ENCODE results near the gene MAML2.

Gene MAML2

DNA sequence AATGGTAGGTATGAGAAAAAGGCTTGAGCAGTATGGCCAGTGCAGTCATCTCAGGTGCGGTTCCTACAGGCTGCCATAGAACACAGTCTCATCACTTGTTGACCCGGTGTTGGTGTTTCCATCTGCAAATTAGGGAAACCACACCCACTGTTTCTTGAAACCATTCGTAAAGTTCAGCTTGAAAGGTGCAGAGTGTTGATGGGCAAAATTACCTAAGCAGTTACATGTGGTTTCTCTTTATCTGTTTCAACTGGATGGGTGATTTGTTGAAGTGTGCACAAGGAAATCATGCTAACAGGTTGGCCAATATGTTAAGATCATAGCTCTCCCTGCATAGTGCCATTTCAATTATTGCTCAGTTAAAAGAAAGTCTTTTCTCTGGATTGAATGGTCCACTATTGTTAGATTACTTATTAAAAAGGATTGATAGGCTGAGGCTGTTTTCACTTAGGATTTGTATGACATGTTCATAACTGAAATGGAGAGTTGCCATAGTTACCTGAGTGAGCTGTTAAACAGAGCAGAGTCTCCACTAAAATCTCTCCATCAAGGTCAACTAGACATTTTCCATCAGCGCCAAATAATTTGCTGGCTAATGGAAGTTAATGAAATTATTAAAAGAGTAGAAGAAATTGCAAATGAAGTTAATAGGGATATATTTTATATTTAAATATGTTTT, 215.9 kb downstream of the MAML2 start:
- no peak for DNase-seq (ENCODE audit: low read depth in 3 of 3)

DNA sequence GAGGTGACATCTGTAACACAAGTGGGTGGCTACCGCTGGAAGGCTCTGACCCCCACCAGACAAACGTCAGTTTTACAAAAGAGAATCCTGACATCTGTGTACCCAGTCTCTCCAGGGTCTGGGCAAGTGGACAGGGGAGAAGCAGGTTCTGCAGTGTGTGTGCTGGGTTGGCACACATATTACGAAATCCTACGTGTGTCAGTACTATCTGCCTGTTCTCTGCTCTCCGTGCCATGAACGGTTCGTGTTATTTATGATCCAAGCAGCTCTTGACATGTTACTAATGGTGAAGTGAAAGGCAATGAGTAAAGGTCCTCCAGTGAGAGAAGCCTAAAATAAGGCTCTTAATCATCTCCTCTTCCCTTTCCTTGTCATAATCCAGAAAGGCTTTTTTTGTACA, 217.6 kb downstream of the MAML2 start:
- DNase-seq (ENCODE audit: low read depth in 3 of 3): no peak

DNA sequence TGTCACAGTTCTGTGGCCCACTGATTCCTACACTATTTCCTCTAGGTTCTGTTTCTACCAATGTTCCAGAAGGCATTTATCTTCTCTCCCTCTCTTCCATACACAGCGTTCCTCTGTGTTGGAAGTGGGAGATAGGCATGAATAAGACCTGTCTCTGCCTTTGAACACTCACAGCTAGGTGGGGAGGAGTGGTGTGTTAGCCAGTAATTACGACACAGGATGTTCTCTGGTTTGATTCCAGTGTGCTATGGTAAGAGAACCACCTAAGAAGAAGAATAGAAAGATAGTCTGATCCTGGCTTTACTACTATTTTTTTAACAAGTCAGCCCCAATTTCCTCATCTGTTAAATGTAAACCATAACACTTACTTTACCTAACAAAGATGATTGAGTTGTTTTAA, 218.8 kb downstream of the MAML2 start:
- no peak for DNase-seq (ENCODE audit: low read depth in 3 of 3)

DNA sequence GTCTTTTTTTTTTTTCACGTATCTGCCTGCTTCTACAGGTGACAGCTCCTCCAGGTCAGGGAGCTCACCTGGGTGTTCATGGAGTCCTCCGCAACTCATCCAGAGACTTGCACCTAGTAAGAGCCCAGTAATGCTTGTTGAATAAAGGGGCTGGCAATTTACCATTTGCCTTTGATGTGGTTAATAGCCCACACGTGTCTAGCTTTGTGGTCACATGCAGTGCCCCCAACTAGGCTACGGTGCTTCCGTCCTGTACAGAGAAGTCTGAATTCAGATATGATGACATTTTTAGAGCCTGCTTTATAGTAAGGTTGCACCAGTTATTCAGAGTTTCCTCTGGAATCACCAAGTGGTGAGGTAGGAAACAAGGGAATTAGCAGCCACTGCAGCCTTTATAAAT, 219.7 kb downstream of the MAML2 start:
- no peak for DNase-seq (ENCODE audit: low read depth in 3 of 3)

DNA sequence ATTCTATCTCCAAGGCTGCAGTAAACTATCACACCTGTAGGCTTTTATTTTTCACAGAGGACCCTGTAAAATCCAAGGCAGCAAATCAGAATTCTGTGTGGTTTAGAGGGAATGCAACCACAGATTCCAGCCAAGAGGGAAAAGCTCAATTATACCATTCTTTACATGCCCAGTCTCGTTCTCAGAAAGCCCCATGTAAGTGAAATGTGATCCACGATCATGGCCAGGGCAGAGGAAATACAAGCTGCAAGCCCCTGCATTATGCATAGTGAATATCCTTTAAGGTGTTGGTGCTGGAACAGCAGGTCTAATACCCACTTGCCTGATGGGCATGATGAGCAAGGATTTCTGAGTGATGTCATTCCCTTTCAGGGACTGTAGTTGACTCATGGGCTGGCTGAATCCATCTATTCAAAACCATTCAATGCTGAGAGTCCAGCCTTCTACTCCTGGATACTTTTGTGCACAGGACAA, 220.4 kb downstream of the MAML2 start:
- DNase-seq (ENCODE audit: low read depth in 3 of 3): no peak

DNA sequence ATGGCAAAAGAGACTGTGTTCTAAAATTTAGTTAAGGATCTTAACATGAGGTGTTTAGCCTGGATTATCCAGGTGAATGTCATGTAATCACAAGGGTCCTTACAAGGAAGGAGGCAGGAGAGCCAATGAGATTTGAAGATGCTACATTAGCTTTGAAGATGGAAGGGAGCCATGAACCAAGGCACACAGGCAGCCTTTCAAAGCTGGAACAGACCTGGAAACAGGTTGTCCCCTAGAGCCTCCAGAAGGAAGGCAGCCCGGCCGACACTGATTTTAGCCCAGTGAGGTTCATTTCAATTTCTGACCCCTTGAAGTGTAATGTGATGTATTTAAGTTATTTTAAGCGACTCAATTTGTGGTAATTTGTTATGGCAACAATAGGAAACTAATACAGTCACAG, 223.8 kb downstream of the MAML2 start:
- DNase-seq (ENCODE audit: low read depth in 3 of 3): no peak

DNA sequence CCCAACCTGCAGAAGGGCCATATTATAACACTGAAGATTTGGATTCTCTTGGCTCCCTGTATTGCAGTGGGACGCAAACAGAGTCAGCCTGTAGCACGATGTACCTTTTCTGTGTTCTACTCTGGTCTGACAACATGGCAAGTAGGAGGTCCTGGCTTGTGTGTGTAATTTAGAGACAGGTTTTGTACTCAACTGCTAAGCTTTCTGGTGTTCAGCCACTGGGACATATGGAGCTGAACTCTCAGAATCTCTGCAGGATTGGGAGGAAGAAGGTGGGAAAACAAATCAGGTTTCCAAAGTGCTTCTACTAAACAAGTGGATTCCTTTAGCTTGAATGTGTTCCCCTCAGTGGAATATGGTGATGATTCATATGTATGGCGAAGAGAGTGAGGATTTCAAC, 226.6 kb downstream of the MAML2 start:
- DNase-seq (ENCODE audit: low read depth in 3 of 3): no peak

DNA sequence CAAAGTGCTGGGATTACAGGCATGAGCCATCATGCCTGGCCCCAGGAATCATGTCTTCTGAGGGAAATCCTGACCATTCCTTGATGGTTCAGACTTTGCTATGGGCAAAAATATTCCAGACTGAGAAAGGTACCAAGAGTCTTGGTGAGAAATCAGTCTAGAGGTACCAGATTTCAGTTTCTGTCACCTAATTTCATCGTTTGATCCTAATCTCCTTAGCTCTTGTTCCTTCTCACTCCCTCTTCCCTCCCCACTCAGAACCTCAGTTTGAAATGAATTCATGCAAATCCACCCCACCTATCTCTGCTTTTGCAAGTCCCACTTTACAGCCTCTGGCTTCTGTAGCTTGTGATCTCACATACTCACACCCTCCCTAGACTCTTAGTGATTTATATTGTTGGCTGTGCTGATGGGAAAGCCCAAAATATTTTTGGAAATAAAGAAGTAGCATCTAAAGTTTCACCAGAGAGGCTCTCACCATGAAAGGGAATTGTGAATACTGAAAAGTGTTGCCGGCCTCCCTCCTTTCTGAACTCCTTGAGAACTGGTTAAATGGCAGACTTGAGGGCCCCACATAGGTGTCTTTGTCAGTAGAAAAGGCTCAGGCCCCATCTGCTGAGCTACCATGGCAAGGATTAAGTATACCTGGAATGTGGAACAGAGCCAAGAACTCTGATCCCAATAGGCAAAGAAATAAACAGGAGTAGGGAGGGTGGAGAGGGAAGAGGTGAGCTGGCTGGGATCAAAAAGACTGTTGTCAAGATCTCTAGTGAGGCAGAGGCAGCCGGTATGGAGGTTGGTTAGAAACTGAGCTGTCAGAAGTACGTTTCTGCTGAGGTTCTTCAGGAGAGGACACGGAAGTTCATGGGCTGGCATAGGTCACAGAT, 228.6 kb downstream of the MAML2 start:
- no peak for DNase-seq (ENCODE audit: low read depth in 3 of 3)

DNA sequence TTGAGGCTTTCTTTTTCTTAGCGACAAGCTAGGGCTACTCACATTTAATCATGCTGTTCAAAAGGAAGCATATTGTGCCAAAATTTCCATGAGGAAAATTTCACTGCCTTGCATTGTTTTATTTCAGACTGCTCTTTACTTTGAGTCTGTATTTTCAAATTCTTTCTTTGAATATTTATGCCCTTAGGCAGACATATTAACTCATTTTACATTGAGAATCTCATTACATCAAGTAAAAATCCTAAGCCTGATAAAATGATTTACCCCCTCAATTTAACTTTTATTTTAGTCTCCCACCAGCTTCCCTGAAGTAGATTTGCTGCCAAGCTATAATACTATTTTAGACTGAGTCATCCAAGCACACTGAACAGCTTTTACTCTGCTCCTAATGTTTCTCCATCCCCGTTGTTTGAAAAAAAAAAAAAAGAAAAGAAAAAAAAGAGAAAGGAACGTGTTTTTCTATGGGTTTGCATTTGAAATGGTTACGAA, 229.8 kb downstream of the MAML2 start:
- no peak for DNase-seq (ENCODE audit: low read depth in 3 of 3)

DNA sequence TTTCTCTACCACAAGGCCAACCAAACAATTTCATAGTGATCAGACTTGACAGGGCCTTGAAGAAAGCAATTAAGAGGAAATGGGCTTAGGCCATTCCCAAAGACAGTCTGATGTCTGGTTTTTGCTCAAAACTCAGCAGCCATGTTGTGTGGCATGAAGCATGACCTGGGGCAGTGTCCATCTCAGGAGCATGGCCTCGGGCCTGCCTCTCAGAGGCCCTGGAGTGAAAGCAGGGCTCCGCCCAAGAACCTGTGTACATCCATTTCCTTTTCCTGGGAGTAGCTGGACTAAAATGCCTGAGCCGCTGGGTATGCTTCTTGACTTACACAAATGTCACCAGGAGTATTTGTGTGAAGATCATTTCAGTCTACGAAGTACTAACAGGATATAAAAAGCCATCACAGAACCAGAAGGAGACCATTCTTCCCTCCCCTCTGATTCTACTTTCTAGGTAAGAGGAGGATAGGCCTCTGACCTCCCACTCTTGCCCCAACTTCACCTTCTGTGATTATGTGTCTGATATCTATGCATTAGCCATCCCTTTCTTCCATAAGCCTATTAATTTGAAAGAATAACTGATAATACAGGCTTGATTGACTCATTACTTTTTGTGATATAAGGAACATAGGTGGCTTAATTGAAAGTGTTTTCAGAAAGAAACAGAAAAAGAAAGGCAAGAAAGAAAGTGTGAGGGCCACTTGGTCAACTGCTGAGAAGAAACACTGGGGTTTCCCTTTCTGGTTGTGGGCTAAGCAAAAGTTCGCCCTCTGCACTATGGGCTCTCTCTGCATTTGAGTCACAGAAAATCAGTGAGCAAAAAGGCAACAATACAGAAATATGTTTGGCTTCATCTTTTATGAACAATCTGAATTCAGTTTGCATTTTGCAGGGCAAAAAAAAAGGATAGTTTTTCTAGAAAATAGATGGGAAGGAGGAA, 230.5 kb downstream of the MAML2 start:
- no peak for DNase-seq (ENCODE audit: low read depth in 3 of 3)

DNA sequence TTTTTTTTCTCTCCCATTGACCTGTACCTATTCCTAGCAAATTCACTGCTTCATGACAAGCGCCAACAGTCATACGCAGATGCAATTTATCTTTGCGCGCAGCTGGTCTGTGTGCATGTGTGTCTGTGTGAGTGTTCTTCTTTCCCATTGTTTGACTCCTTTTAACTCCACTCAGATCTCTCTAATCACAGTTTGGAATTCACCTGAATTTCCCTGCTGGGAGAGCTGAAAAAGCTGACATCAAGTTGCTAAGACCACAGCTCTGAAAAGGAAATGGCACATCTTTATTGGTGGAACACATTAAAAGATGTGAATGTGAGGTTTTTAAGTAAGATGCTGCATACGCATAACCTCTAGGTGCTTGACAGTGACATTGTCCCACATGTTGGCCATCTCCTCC, 231.7 kb downstream of the MAML2 start:
- DNase-seq (ENCODE audit: low read depth in 3 of 3): no peak

DNA sequence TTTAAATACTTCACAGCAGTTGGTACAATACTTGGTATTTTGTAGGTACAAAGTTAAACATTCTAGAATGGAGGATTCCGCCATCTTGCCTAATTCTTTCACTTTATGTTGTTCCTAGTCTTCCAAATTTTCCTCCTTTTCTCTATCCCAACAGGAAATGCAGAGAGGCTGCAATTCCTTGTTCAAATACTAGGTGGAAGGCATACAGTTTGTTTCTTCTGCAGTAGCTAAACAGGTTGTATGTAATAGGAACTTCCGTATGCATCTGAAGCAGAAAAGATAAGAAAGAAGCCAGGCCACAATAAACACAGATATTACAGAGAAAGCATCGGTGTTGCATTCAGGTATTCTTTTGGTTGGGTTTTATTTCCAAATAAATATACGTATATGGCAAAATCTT, 232.7 kb downstream of the MAML2 start:
- DNase-seq (ENCODE audit: low read depth in 3 of 3): no peak

DNA sequence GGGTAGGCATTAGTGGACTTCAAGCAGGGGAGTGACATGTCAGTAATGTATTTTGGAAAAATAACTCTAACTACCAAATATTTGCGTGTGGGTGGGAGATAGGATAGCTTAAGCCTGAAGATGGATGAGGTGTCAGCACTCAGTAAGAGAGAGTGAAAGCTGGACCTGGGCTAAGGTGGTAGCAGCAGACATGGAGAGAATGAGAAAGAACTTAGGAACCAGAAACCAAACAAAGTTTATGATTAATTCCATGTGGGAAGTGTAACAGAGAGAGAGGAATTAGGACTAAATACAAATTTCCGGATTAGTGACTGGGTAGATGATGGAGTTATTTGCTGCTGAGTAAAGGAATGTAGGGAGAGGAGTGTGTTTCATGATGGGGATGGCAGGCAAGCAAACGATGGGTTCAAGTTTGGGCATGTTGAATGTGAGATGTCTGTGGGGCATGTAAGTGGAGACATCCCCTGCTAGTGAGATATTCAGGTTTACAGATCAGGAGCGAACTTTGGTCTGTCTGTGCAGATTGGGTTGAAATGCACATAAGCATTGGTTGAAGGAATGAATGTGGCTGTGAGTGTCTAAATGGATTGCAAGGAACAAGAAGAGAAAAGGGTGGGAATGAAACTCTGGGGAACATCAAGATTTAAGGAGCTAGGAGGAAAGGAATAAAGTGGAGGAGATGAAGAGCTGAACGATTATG, 233.5 kb downstream of the MAML2 start:
- DNase-seq (ENCODE audit: low read depth in 3 of 3): no peak

DNA sequence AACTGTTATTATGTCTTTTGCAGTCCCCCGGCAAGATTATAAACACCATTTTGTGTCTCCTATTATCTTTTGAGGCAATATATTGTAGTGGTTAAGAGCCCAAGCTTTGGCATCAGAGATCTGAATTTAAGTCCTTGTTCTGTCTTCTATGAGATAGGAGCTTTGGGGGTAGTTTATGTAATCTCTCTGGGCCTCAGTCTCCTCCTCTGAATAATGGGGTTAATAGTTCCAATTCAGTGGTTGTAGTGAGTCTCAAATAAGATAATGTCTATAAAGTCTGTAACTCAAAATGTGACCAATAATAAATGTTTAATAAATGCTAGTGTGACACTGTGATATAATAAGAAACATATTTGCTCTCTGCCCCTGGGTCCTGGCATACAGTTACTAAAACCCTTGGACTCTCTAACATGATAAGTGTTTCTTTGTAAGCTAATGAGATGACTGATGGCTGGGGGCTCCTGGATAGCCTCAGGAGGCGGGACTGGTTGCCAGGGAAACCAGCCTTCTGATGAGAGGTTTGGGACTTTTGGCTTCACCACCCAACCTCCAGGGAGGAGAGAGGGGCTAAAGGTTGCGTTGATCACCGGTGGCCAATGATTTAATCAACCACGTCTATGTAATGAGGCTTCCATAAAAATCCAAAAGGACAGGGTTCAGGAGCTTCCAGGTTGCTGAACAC, 235.7 kb downstream of the MAML2 start:
- DNase-seq (ENCODE audit: low read depth in 3 of 3): no peak

DNA sequence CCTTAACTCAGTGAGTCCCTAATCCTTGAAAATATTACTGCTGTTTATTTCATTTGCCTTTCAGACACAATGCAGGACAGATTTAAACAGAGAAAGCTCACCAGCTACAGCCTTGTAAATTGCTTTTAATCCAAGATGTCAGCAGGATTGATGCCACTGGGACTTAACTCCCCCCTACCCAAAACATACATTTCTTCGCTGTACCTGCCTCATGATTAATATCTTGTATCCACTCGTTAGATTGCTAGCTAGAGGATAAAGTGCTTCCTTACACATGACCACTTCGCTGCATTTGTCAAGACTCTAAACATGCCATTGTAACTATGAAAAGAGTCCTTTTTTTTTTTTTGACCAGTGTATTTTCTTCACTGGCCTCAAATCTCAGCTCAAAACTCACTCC, 236.3 kb downstream of the MAML2 start:
- DNase-seq (ENCODE audit: low read depth in 3 of 3): no peak

DNA sequence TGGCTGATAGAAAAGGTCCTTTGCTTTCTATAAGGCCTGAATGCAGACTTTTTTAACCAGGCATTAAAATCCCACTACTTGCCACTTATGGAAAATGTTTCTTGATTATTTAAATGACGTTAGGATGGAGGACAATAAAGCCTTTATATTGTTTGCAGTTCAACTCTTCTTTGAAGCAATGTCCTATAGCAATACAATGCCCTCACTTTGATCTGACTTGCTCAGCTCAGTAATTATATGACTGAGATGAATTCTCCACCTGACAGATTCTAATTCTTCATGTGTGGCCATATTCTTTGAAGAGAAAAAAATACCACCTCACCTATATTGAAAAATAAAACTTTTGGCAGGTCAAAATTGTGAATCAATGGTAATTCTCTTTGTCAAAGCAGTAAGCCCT, 237.1 kb downstream of the MAML2 start:
- DNase-seq (ENCODE audit: low read depth in 3 of 3): no peak

DNA sequence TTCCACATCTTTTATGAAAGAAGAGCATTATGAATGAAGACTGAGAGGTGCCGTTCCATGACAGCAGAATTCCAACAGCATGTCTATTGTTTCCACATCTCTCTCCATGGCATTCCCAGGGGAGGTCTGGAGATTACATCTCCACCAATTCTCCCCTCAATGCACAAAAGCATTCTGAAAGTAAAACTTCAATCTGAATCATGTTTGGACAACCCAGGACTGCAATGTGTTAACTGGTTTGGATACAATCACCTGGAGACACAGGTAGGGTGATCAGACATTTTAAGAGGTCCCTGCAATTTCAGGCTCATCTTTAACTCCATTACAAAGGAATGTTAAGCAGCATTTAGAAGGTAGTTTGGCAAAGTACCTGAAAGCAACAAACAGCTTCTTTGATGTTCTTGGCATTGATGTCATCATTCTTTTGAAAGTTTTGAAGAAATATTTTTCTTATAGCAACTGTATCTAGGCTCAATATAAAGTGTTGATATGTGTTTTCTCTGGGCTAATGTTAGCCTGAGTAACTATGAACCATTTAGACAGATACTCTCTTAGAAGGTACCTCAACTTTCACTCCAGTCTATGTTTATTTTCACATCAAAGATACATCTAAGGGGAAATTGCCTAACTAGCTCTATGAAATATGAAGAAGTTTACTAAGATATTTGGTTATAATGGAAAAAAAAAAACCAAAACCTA, 237.6 kb downstream of the MAML2 start:
- no peak for DNase-seq (ENCODE audit: low read depth in 3 of 3)

DNA sequence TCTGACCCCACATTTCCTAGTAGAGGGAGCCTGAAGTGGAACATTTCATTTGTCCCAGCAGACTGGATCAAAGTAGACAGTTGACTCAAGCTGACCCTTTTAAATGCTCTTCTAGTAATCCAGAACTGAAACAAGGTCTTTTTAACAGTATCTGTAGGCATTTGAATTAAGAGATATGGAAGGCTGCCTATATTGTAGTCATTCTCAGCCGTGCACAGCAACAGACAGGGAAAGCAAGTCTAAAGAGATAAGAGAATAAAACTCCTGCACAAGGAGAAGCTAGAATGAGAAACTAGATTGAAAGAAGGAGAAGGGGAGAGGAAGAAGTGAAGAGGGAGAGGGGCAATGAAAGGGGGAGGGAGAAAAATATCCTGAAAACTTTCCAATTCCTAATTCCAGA, 238.5 kb downstream of the MAML2 start:
- no peak for DNase-seq (ENCODE audit: low read depth in 3 of 3)

DNA sequence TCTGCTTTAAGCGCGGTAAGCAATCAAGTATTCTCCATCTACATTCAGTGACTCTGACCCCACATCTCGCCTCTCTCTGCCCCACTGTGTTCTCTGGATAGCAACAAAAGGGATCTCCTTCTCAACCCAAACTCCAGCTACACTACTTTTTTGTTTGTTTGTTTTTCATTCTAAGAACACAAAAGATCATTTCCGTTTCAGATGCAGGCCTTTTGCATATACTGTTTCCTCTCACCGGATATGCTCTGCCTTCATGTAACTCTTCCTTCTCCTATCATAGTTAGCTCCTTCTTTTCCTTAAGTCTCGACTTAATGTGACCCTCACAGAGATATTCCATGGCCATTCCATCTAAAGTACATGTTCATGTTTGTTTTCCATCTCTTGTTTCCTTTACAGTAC, 239.3 kb downstream of the MAML2 start:
- DNase-seq (ENCODE audit: low read depth in 3 of 3): no peak

DNA sequence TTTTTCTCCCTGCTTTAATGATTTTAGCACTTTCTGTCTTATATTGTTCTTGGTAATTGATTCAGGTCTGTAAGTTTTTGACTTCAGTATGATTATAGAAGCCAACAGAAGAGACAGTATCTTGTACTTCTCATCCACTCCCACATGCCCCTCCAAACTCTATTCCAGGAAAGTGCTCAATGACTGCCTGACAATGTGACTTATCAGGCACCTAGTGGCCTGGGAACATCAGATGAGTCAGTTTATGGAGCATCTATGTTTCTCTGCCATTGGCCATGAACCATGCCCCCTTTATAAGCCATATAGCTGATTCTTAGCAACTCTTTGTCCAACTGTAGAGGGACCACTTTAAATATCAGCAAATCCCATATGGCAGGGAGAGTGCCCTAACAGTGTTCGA, 239.9 kb downstream of the MAML2 start:
- DNase-seq (ENCODE audit: low read depth in 3 of 3): no peak
